Chondrocyte (in vitro differentiated cells): Measurements from ENCODE around the gene RIMS1. TPM values are rescaled to one million over a fixed set of nuclear protein-coding genes. Genes with fewer than 3 reads are reported as not detected.

Experiments
- DNase-seq: peaks from one replicate; pipeline ENCODE4 v3.0.0; 2021; ENCODE audit warnings: mixed read lengths, low spot score
- H3K27ac Mint-ChIP-seq: one replicate; pipeline ENCODE4 v1.8.0; 2021; ENCODE audit warnings: mild to moderate bottlenecking, moderate library complexity, mixed read lengths; ENCODE audit not compliant: unreplicated experiment
- H3K27me3 Mint-ChIP-seq: 2 replicates; pipeline ENCODE4 v1.8.0; 2021; ENCODE audit warnings: low read depth, mixed read lengths
- H3K36me3 Mint-ChIP-seq: 2 replicates; pipeline ENCODE4 v1.8.0; 2021; ENCODE audit warnings: low read depth, mixed read lengths
- H3K4me1 Mint-ChIP-seq: 2 replicates; pipeline ENCODE4 v1.8.0; 2021; ENCODE audit warnings: low read depth, mild to moderate bottlenecking, mixed read lengths
- H3K4me3 Mint-ChIP-seq: one replicate; pipeline ENCODE4 v1.8.0; 2021; ENCODE audit warnings: mild to moderate bottlenecking, moderate library complexity, mixed read lengths; ENCODE audit not compliant: unreplicated experiment
- H3K9me3 Mint-ChIP-seq: 2 replicates; pipeline ENCODE4 v1.8.0; 2021; ENCODE audit warnings: low read depth, mixed read lengths
- total RNA-seq: library from RNA; stranded (reverse); gene quantifications from 3 replicates; pipeline ENCODE4 v1.2.1, GENCODE V29; 2021
- TF ChIP-seq, protein P1 (sequence below): fragments of 200-600 bp; sonication (generic); IDR thresholded peaks from 2 replicates; pipeline ENCODE4 v1.5.0; 2021; ENCODE audit warnings: antibody characterized with exemption, mild to moderate bottlenecking, moderate library complexity

Gene RIMS1
- total RNA-seq, 1 donor from 2014 or later = 6.6 TPM

DNA sequence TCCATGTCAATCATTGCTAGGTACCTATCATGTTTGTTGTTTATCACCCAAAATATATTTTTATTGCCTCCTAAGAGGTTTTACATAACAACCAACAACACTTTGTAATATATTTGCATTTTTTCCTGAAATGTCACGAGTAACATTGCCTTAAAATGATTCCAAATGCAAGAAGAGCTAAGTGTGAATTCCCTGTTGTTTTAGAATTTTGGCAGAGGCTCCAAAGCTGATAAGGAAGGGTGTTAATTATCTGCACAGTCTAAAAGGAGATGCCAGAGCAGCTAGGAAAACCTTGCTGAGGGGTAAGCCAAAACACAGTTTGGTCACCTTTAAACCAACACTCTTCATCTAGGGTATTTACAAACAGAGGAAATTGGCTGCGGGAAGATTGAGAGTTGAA is 533.6 kb downstream of the RIMS1 start:
- H3K4me1 Mint-ChIP-seq = no peaks in the 10 kb centered on the region
- DNase-seq = no peak
- peaks cover 3% of the 10 kb centered on the region for H3K27me3 Mint-ChIP-seq
- H3K4me3 Mint-ChIP-seq = no peak overlapping the region
- H3K9me3 Mint-ChIP-seq = no peaks in the 10 kb centered on the region
- H3K27ac Mint-ChIP-seq = no peak overlapping the region
- H3K36me3 Mint-ChIP-seq = no peaks in the 10 kb centered on the region
- TF ChIP-seq, protein P1, sequence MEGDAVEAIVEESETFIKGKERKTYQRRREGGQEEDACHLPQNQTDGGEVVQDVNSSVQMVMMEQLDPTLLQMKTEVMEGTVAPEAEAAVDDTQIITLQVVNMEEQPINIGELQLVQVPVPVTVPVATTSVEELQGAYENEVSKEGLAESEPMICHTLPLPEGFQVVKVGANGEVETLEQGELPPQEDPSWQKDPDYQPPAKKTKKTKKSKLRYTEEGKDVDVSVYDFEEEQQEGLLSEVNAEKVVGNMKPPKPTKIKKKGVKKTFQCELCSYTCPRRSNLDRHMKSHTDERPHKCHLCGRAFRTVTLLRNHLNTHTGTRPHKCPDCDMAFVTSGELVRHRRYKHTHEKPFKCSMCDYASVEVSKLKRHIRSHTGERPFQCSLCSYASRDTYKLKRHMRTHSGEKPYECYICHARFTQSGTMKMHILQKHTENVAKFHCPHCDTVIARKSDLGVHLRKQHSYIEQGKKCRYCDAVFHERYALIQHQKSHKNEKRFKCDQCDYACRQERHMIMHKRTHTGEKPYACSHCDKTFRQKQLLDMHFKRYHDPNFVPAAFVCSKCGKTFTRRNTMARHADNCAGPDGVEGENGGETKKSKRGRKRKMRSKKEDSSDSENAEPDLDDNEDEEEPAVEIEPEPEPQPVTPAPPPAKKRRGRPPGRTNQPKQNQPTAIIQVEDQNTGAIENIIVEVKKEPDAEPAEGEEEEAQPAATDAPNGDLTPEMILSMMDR = no peak

DNA sequence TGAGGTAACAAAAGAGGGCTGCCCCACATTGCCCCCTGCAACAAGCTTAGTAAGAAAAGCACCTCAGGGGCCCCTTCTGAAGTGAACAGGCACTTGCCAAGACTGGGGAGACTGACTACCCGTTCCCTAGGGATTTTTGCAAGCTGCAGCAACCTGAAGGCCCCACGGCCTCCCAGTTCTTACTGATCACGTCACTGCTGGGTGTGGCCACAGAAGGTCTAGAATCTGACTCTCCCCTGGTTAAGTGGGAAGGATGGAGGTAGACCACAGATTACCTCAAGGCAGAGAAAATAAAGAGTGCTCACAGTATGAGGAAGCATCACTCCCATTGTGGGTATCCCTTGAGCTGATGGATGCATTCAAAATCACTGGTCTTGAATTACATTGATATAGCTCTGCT is 534.1 kb downstream of the RIMS1 start:
- Mint-ChIP-seq H3K4me3 (no peak overlapping the region), H3K27me3 (peaks cover 3% of the 10 kb centered on the region), H3K27ac (no peak overlapping the region), H3K4me1 (peaks cover 3% of the 10 kb centered on the region), H3K9me3 (no peaks in the 10 kb centered on the region), H3K36me3 (no peaks in the 10 kb centered on the region)
- no peak for DNase-seq
- TF ChIP-seq, protein P1 = no peak

DNA sequence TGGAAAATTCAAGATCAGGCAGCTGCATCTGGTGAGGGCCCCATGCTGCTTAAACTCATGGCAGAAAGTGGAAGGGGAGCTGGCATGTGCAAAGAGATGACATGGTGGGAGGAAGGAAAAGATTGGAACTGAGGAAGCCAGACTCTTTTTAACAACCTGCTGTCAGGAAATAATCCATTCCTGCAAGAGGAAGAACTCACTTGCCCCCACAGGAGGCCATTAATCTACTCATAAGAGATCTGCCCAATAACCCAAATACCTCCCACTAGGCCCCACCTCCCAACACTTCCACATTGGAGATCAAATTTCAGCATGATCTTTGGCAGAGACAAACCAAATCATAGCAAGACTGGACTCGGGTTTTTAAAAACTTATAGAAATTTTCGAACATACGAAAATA is 535.0 kb downstream of the RIMS1 start:
- Mint-ChIP-seq H3K27ac (no peak overlapping the region), H3K36me3 (no peaks in the 10 kb centered on the region)

DNA sequence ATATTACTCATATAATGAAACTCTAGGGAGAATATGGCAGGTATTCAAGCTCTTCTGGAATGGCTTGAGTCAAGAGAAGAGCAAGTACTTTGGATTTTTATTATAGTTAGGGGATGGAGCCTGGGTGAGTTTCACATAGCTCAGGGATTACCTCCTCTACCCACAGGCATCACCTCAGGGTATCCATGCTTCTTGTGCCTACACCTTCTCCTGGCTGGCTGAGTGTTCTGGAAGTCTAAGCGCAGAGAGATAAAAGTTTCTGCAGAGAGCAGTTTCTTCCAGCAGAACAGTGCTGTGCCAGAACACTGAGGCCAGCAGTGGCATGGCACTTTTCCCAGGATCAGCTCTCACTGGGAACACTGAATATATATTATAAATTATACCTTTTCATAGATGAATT is 535.8 kb downstream of the RIMS1 start:
- Mint-ChIP-seq H3K27me3 (no peaks in the 10 kb centered on the region), H3K27ac (no peak overlapping the region), H3K36me3 (no peaks in the 10 kb centered on the region), H3K4me1 (peaks cover 5% of the 10 kb centered on the region), H3K4me3 (no peak overlapping the region), H3K9me3 (no peaks in the 10 kb centered on the region)
- TF ChIP-seq, protein P1 = no peak
- no peak for DNase-seq

More for the DNA sequence above, 535.0 kb downstream of the RIMS1 start:
- H3K27me3 Mint-ChIP-seq = peaks cover 3% of the 10 kb centered on the region
- no peak overlapping the region for H3K4me3 Mint-ChIP-seq
- TF ChIP-seq, protein P1 = no peak
- H3K9me3 Mint-ChIP-seq = no peaks in the 10 kb centered on the region
- no peak for DNase-seq
- H3K4me1 Mint-ChIP-seq = peaks cover 5% of the 10 kb centered on the region

DNA sequence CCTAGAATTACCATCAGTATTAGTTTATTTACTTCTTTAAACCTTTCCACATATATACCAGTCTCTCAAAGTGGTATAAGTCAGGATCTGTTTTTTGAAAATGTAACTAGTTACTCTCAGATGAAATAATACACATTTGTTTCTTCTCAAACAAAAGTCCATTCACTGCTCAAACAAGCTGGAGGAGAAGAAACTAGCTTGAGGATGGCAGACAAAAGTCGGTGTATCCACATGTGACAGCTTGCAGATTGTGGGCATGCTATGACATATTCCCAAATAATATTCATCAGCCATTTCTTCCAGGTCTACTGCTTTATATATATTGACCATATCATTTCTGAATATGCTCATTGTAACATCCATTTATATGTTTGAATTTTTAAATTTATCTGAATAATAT is 538.1 kb downstream of the RIMS1 start:
- Mint-ChIP-seq H3K4me1 (peaks cover 5% of the 10 kb centered on the region), H3K27ac (no peak overlapping the region), H3K9me3 (no peaks in the 10 kb centered on the region), H3K36me3 (no peaks in the 10 kb centered on the region), H3K4me3 (no peak overlapping the region), H3K27me3 (peaks cover 3% of the 10 kb centered on the region)
- no peak for DNase-seq
- TF ChIP-seq, protein P1 = no peak
